Activated T-cell treated with anti-CD3 and anti-CD28 coated beads, Interleukin-2, amount 50 U/mL, for 48 hours (primary cell): ENCODE data around the gene KAT5.
"Not testable (repeated sequence)": the region's sequence is repeated elsewhere in the genome, so short reads cannot be mapped to it uniquely, and the experiment has no call there.

Source experiments
- DNase-seq, 2 experiments: peaks; one replicate each; pipeline ENCODE4 v3.0.0-alpha.2; 2020

Gene KAT5

GRCh38 chr11:65710421-65710820 lies 1.6 kb upstream of the KAT5 start:
- no peak for DNase-seq

GRCh38 chr11:65712633-65713076 lies 603 bp downstream of the KAT5 start:
- DNase-seq: no peak

GRCh38 chr11:65713212-65713969 lies 1.3 kb downstream of the KAT5 start:
- DNase-seq: no peak

GRCh38 chr11:65714433-65714832 lies 2.4 kb downstream of the KAT5 start:
- no peak for DNase-seq

- no peak for DNase-seq
These were observed 4.2 kb downstream of the KAT5 start for GRCh38 chr11:65716302-65716701.

- no peak for DNase-seq
These were observed 4.8 kb downstream of the KAT5 start for GRCh38 chr11:65716774-65717405.

GRCh38 chr11:65717906-65718305 lies 5.9 kb downstream of the KAT5 start:
- DNase-seq: no peak

GRCh38 chr11:65718531-65718930 lies 6.5 kb downstream of the KAT5 start:
- no peak for DNase-seq

GRCh38 chr11:65718964-65719492 lies 7.0 kb downstream of the KAT5 start:
- no peak for DNase-seq

GRCh38 chr11:65719871-65720210 lies 7.8 kb downstream of the KAT5 start:
- peak; percentile 58 to 64 for DNase-seq

GRCh38 chr11:65720211-65720934 lies 8.3 kb downstream of the KAT5 start, which contains the start of gene RNASEH2C:
Gene RNASEH2C (minus strand): TSS chr11:65720798. CDS start chr11:65720758, 40 bp downstream.
- DNase-seq: peak; percentile 86 to 89

GRCh38 chr11:65722261-65722660 lies 10.2 kb downstream of the KAT5 start:
- DNase-seq: no peak

- no peak for DNase-seq
These were observed 14.6 kb downstream of the KAT5 start for GRCh38 chr11:65726660-65727059.

GRCh38 chr11:65727865-65728264 lies 15.8 kb downstream of the KAT5 start:
- no peak for DNase-seq

GRCh38 chr11:65730461-65730860 lies 18.4 kb downstream of the KAT5 start:
- DNase-seq: no peak

GRCh38 chr11:65735111-65735510 lies 23.1 kb downstream of the KAT5 start:
- not testable (repeated sequence) for DNase-seq

GRCh38 chr11:65736810-65737209 lies 24.8 kb downstream of the KAT5 start:
- no peak for DNase-seq

GRCh38 chr11:65739022-65739421 lies 27.0 kb downstream of the KAT5 start:
- no peak for DNase-seq

GRCh38 chr11:65741185-65741584 lies 29.1 kb downstream of the KAT5 start:
- no peak for DNase-seq

- DNase-seq: no peak
These were observed 30.3 kb downstream of the KAT5 start for GRCh38 chr11:65742353-65742752.

GRCh38 chr11:65743681-65744025 lies 31.6 kb downstream of the KAT5 start:
- no peak for DNase-seq

GRCh38 chr11:65744026-65744698 lies 32.1 kb downstream of the KAT5 start:
- DNase-seq: peak; percentile 44 to 48

GRCh38 chr11:65744699-65745042 lies 32.6 kb downstream of the KAT5 start:
- DNase-seq: no peak
